ENCODE data around the gene KLHDC8A. TPM values are rescaled to one million over a fixed set of nuclear protein-coding genes. Genes with fewer than 3 reads are reported as not detected.

Gene KLHDC8A
- total and polyA plus RNA-seq, 2 of the 13 experiments (the other 11 are each of a cell fraction or from before 2014, with no cell fraction given): not detected

GRCh38 chr1:205353191-205353590, 3.5 kb downstream of the KLHDC8A start:
- Histone ChIP-seq H3K9me3 (ENCODE audit: low read length) (no peaks in the 10 kb centered on the region), H2AFZ (ENCODE audit: low read length) (no peak overlapping the region), H3K9ac (ENCODE audit: insufficient read depth, low read depth, low read length) (no peak overlapping the region), H3K27me3 (ENCODE audit: control insufficient read depth in 1 of 2, insufficient read depth in 2 of 2, low read length in 2 of 2) (peaks cover 7 to 52% of the 10 kb centered on the region in 2 experiments; a peak in 4 of 5 replicates), H3K4me2 (ENCODE audit: low read depth, low read length) (no peak overlapping the region), H4K20me1 (ENCODE audit: insufficient read depth, low read length) (no peaks in the 10 kb centered on the region), H3K4me1 (ENCODE audit: insufficient read depth, low read length) (no peaks in the 10 kb centered on the region), H3K27ac (ENCODE audit: extremely low read length, insufficient read depth, low read length) (no peak overlapping the region), H3K36me3 (replicated peaks in 1 of 2; ENCODE audit: control insufficient read depth in 1 of 2, insufficient read depth in 2 of 2, low read length in 2 of 2) (no peaks in the 10 kb centered on the region), H3K79me2 (ENCODE audit: insufficient read depth, low read length) (no peaks in the 10 kb centered on the region), H3K4me3 (replicated peaks in 1 of 3; ENCODE audit: insufficient read depth in 1 of 3, low read depth in 2 of 3, low read length in 3 of 3) (no peak overlapping the region)
- no TSS peak for BruUV-seq (replicated peaks)
- FAIRE-seq (no peak), DNase-seq (ENCODE audit: low spot score) (no peak), ATAC-seq (no peak)
- POLR2A ChIA-PET: no interaction called here
- in situ Hi-C loops (cut with HindIII; ENCODE audit: extremely low pct_ligation_motif_present, low pct_unique_long_range_greater_than_20kb) (no loop called here), intact Hi-C loops (cut with micrococcal nuclease; ENCODE audit: unreplicated experiment) (no loop called here)
- no peak for TF ChIP-seq RARG (CRISPR knock-in tag; IDR thresholded peaks at IDR 0.05; ENCODE audit: low read depth)
- no peak for TF ChIP-seq ZNF530 (CRISPR knock-in tag; IDR thresholded peaks at IDR 0.05; ENCODE audit: low read depth)
- TF ChIP-seq FOSL1 (CRISPR knock-in tag; IDR thresholded peaks at IDR 0.05; ENCODE audit: borderline replicate concordance): no peak
- no peak for TF ChIP-seq CEBPB (IDR thresholded peaks at IDR 0.05; ENCODE audit: borderline replicate concordance, low read depth, low read length)
- TF ChIP-seq ZNF687 (CRISPR knock-in tag; IDR thresholded peaks at IDR 0.05): no peak
- no peak for TF ChIP-seq ZBTB7A (CRISPR knock-in tag; IDR thresholded peaks at IDR 0.05)
- no peak for TF ChIP-seq GRHL1 (CRISPR knock-in tag; conservative IDR thresholded peaks at IDR 0.05)
- TF ChIP-seq ZBTB26 (CRISPR knock-in tag; IDR thresholded peaks at IDR 0.05; ENCODE audit: borderline replicate concordance): no peak
- no peak for TF ChIP-seq NCOA1 (CRISPR knock-in tag; IDR thresholded peaks at IDR 0.05)
- TF ChIP-seq IRF9 (CRISPR knock-in tag; IDR thresholded peaks at IDR 0.05; ENCODE audit: borderline replicate concordance): no peak
- no peak for TF ChIP-seq CREM (IDR thresholded peaks at IDR 0.05)
- TF ChIP-seq CREM (CRISPR knock-in tag; IDR thresholded peaks at IDR 0.05): no peak
- no peak for TF ChIP-seq RBM22 (optimal IDR thresholded peaks at IDR 0.05; ENCODE audit: low read length)
- no peak for TF ChIP-seq KDM1A (CRISPR knock-in tag; IDR thresholded peaks at IDR 0.05)
- no peak for TF ChIP-seq ZNF788 (CRISPR knock-in tag; IDR thresholded peaks at IDR 0.05; ENCODE audit: borderline replicate concordance)
- no peak for TF ChIP-seq SSRP1 (CRISPR knock-in tag; IDR thresholded peaks at IDR 0.05)
- CTCF ChIA-PET (ENCODE audit: low intra/inter-chr PET ratio, low total read pairs): no interaction called here
- WGBS (ENCODE audit: low lambda C conversion rate): 67% methylated on average over 4 of the region's 4 CpGs

All from HepG2 (cell line).